Measurements from ENCODE around the gene MRPS18A.

MRPS18A gene

GRCh38 chr6:43699564-43700186 is 12.1 kb upstream of the MRPS18A start:
- DNase-seq (ENCODE audit: low read depth in 4 of 4, low spot score in 1 of 4) = no peak

- DNase-seq (ENCODE audit: low read depth in 4 of 4, low spot score in 1 of 4) = no peak
Observed at GRCh38 chr6:43698584-43699349, 11.2 kb upstream of the MRPS18A start.

- DNase-seq (ENCODE audit: low read depth in 4 of 4, low spot score in 1 of 4) = no peak
Observed at GRCh38 chr6:43697421-43697820, 9.8 kb upstream of the MRPS18A start.

GRCh38 chr6:43695967-43696291 is 8.3 kb upstream of the MRPS18A start:
- no peak for DNase-seq (ENCODE audit: low read depth in 4 of 4, low spot score in 1 of 4)

- DNase-seq (ENCODE audit: low read depth in 4 of 4, low spot score in 1 of 4) = no peak
Observed at GRCh38 chr6:43695215-43695966, 7.8 kb upstream of the MRPS18A start.

- no peak for DNase-seq (ENCODE audit: low read depth in 4 of 4, low spot score in 1 of 4)
Observed at GRCh38 chr6:43689421-43689820, 1.8 kb upstream of the MRPS18A start.

- no peak for DNase-seq (ENCODE audit: low read depth in 4 of 4, low spot score in 1 of 4)
Observed at GRCh38 chr6:43687079-43687436, 533 bp downstream of the MRPS18A start.

- DNase-seq (ENCODE audit: low read depth in 4 of 4, low spot score in 1 of 4) = no peak
Observed at GRCh38 chr6:43683708-43684455, 3.7 kb downstream of the MRPS18A start.

GRCh38 chr6:43682724-43683429 is 4.7 kb downstream of the MRPS18A start:
- no peak for DNase-seq (ENCODE audit: low read depth in 4 of 4, low spot score in 1 of 4)

- no peak for DNase-seq (ENCODE audit: low read depth in 4 of 4, low spot score in 1 of 4)
Observed at GRCh38 chr6:43681303-43681702, 6.3 kb downstream of the MRPS18A start.

GRCh38 chr6:43680308-43681200 is 7.0 kb downstream of the MRPS18A start:
- DNase-seq (ENCODE audit: low read depth in 4 of 4, low spot score in 1 of 4) = no peak

- no peak for DNase-seq (ENCODE audit: low read depth in 4 of 4, low spot score in 1 of 4)
Observed at GRCh38 chr6:43679057-43679456, 8.5 kb downstream of the MRPS18A start.

GRCh38 chr6:43678341-43678740 is 9.2 kb downstream of the MRPS18A start:
- no peak for DNase-seq (ENCODE audit: low read depth in 4 of 4, low spot score in 1 of 4)

GRCh38 chr6:43677759-43678158 is 9.8 kb downstream of the MRPS18A start:
- no peak for DNase-seq (ENCODE audit: low read depth in 4 of 4, low spot score in 1 of 4)

GRCh38 chr6:43676962-43677606 is 10.5 kb downstream of the MRPS18A start:
- DNase-seq (ENCODE audit: low read depth in 4 of 4, low spot score in 1 of 4) = no peak

- no peak for DNase-seq (ENCODE audit: low read depth in 4 of 4, low spot score in 1 of 4)
Observed at GRCh38 chr6:43674921-43675320, 12.7 kb downstream of the MRPS18A start.

GRCh38 chr6:43674291-43674690 is 13.3 kb downstream of the MRPS18A start:
- no peak for DNase-seq (ENCODE audit: low read depth in 4 of 4, low spot score in 1 of 4)

- DNase-seq (ENCODE audit: low read depth in 4 of 4, low spot score in 1 of 4) = no peak
Observed at GRCh38 chr6:43673444-43674084, 14.0 kb downstream of the MRPS18A start.

All from stimulated activated CD4-positive, alpha-beta T cell treated with anti-CD3 and anti-CD28 coated beads, Interleukin-1b, Interleukin-23, amount 100 ng/mL, for 24 hours (primary cell).